NOMO-1 treated with dmso at 0.1 percent for 144 hours (cell line): ENCODE measurements around the gene PEX10.
"Not testable (repeated sequence)": the region's sequence is repeated elsewhere in the genome, so short reads cannot be mapped to it uniquely, and the experiment has no call there.

Experiments
- DNase-seq: peaks from one replicate; lab custom pipeline; 2025; ENCODE audit not compliant: unreplicated experiment; lab: John Stamatoyannopoulos, UW

PEX10 gene

GRCh38 chr1:2412395-2412772 is at the start of gene PEX10:
Gene PEX10 (minus strand): TSS chr1:2412564. CDS start chr1:2412502, 62 bp downstream.
- peak; percentile 95 for DNase-seq

- DNase-seq = no peak
These were observed 48.8 kb upstream of the PEX10 start for GRCh38 chr1:2460996-2461751.

GRCh38 chr1:2460203-2460602 is 47.8 kb upstream of the PEX10 start:
- DNase-seq = no peak

- no peak for DNase-seq
These were observed 47.4 kb upstream of the PEX10 start for GRCh38 chr1:2459757-2460156.

GRCh38 chr1:2459102-2459753 is 46.9 kb upstream of the PEX10 start:
- DNase-seq = not testable (repeated sequence)

GRCh38 chr1:2458687-2459086 is 46.3 kb upstream of the PEX10 start:
- DNase-seq = no peak

GRCh38 chr1:2457444-2457843 is 45.1 kb upstream of the PEX10 start:
- DNase-seq = no peak

GRCh38 chr1:2455757-2456156 is 43.4 kb upstream of the PEX10 start:
- DNase-seq = no peak

GRCh38 chr1:2454227-2454626 is 41.9 kb upstream of the PEX10 start:
- DNase-seq = no peak

- DNase-seq = no peak
These were observed 40.6 kb upstream of the PEX10 start for GRCh38 chr1:2452932-2453315.

GRCh38 chr1:2452201-2452931 is 40.0 kb upstream of the PEX10 start:
- no peak for DNase-seq

GRCh38 chr1:2451741-2452140 is 39.4 kb upstream of the PEX10 start:
- DNase-seq = no peak

GRCh38 chr1:2449636-2450454 is 37.5 kb upstream of the PEX10 start:
- no peak for DNase-seq

GRCh38 chr1:2448098-2448445 is 35.7 kb upstream of the PEX10 start:
- no peak for DNase-seq

GRCh38 chr1:2447276-2448097 is 35.1 kb upstream of the PEX10 start:
- DNase-seq = no peak

GRCh38 chr1:2446861-2447260 is 34.5 kb upstream of the PEX10 start:
- DNase-seq = no peak

- no peak for DNase-seq
These were observed 34.0 kb upstream of the PEX10 start for GRCh38 chr1:2446394-2446793.

GRCh38 chr1:2445823-2446215 is 33.5 kb upstream of the PEX10 start:
- no peak for DNase-seq

GRCh38 chr1:2445162-2445822 is 32.9 kb upstream of the PEX10 start:
- DNase-seq = no peak

GRCh38 chr1:2444138-2444591 is 31.8 kb upstream of the PEX10 start:
- DNase-seq = no peak
